Stimulated activated CD4-positive, alpha-beta T cell treated with anti-CD3 and anti-CD28 coated beads, Interleukin-2, amount 100 ng/mL, for 48 hours (primary cell): ENCODE data around the gene NPIPA7.
"Not testable (repeated sequence)": the region's sequence is repeated elsewhere in the genome, so short reads cannot be mapped to it uniquely, and the experiment has no call there.

Experiments
- DNase-seq, 2 donors: peaks; one replicate each; pipeline ENCODE4 v3.0.0-alpha.2; 2020

The NPIPA7 gene

GRCh38 chr16:16378840-16379239 is at the start of gene NPIPA7:
Gene NPIPA7 (plus strand): TSS chr16:16379140. CDS start chr16:16379245, 105 bp downstream.
- DNase-seq, result not testable (repeated sequence)

DNA sequence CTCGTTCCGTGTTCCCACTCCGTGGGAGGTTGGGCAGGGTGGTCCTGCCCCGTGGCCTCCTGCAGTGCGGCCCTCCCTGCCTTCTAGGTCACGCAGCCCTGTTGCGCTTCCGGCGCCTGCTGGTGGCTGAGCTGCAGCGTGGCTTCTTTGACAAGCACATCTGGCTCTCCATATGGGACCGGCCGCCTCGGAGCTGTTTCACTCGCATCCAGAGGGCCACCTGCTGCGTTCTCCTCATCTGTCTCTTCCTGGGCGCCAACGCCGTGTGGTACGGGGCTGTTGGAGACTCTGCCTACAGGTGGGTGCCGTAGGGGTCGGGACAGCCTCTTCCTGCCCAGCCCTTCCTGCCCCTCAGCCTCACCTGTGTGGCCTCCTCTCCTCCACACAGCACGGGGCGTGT is 47.5 kb upstream of the NPIPA7 start:
- not testable (repeated sequence) for DNase-seq

DNA sequence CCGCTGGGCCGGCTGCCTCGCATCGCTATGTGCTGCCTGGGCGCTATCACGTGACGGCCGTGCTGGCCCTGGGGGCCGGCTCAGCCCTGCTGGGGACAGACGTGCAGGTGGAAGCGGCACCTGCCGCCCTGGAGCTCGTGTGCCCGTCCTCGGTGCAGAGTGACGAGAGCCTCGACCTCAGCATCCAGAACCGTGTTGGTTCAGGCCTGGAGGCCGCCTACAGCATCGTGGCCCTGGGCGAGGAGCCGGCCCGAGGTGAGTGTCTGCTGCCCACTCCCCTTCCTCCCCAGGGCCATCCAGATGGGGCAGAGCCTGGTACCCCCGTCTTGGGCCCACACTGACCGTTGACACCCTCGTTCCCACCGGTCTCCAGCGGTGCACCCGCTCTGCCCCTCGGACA is 21.4 kb upstream of the NPIPA7 start:
- DNase-seq, result not testable (repeated sequence)

DNA sequence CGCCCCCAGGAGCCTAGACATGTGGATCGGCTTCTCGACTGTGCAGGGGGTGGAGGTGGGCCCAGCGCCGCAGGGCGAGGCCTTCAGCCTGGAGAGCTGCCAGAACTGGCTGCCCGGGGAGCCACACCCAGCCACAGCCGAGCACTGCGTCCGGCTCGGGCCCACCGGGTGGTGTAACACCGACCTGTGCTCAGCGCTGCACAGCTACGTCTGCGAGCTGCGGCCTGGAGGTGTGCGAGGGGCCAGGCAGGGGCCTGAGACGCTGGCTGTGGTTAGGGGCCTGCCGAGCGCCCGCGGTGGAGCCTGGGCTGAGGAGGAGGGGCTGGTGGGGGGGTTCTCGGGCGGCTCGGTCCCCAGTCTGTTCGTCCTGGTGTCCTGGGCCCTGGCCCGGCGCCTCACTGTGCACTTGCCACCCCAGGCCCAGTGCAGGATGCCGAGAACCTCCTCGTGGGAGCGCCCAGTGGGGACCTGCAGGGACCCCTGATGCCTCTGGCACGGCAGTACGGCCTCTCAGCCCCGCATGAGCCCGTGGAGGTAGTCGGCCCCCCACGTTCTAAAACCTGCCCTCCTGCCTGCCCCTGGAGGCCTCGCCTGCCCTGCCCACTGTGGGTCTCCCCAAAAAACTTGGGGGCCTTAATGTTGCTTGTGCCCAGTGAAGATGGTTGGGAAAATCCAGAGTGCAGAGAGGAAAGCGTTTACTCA is 20.2 kb upstream of the NPIPA7 start:
- DNase-seq, result not testable (repeated sequence)

GRCh38 chr16:16363595-16363994 is 15.3 kb upstream of the NPIPA7 start:
- not testable (repeated sequence) for DNase-seq

GRCh38 chr16:16364100-16364499 is 14.8 kb upstream of the NPIPA7 start:
- not testable (repeated sequence) for DNase-seq

GRCh38 chr16:16364701-16365100 is 14.2 kb upstream of the NPIPA7 start:
- DNase-seq, result not testable (repeated sequence)

GRCh38 chr16:16365319-16365718 is 13.6 kb upstream of the NPIPA7 start:
- DNase-seq, result not testable (repeated sequence)

DNA sequence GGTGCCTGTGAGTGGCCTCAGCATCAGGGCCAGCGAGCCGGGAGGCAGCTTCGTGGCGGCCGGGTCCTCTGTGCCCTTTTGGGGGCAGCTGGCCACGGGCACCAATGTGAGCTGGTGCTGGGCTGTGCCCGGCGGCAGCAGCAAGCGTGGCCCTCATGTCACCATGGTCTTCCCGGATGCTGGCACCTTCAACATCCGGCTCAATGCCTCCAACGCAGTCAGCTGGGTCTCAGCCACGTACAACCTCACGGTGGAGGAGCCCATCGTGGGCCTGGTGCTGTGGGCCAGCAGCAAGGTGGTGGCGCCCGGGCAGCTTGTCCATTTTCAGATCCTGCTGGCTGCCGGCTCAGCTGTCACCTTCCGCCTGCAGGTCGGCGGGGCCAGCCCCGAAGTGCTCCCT is 13.1 kb upstream of the NPIPA7 start:
- DNase-seq, result not testable (repeated sequence)

- not testable (repeated sequence) for DNase-seq
Measured at GRCh38 chr16:16366552-16367284, 12.2 kb upstream of the NPIPA7 start.

GRCh38 chr16:16367285-16367628 is 11.7 kb upstream of the NPIPA7 start:
- not testable (repeated sequence) for DNase-seq

DNA sequence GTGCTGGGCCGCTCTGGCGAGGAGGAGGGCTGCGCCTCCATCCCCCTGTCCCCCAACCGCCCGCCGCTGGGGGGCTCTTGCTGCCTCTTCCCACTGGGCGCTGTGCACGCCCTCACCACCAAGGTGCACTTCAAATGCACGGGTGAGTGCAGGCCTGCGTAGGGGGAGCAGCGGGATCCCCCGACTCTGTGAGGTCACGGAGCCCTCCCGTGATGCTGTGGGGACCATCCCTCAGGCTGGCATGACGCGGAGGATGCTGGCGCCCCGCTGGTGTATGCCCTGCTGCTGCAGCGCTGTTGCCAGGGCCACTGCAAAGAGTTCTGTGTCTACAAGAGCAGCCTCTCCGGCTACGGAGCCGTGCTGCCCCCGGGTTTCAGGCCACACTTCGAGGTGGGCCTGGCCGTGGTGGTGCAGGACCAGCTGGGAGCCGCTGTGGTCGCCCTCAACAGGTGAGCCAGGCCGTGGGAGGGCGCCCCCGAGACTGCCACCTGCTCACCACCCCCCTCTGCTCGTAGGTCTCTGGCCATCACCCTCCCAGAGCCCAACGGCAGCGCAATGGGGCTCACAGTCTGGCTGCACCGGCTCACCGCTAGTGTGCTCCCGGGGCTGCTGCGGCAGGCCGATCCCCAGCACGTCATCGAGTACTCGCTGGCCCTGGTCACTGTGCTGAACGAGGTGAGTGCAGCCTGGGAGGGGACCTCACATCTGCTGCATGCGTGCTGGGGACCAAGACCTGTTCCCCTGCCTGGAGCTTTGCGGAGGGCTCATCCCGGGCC is 9.7 kb upstream of the NPIPA7 start:
- not testable (repeated sequence) for DNase-seq

- not testable (repeated sequence) for DNase-seq
Measured at GRCh38 chr16:16371136-16371735, 7.7 kb upstream of the NPIPA7 start.

- not testable (repeated sequence) for DNase-seq
Measured at GRCh38 chr16:16374192-16374591, 4.7 kb upstream of the NPIPA7 start.

DNA sequence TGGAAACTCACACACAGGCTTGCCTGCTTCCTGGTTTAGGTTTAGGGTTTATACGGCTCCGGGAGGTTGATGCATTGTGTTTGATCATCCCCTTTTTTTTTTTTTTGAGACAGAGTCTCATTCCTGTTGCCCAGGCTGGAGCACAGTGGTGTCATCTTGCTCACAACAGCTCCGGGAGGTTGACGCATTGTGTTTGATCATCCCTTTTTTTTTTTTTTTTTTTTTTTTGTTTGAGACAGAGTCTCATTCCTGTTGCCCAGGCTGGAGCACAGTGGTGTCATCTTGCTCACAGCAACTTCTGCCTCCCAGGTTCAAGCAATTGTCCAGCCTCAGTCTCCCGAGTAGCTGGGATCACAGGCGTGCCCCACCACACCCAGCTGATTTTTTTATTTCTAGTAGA is 20.7 kb downstream of the NPIPA7 start:
- not testable (repeated sequence) for DNase-seq

GRCh38 chr16:16402333-16402732 is 23.4 kb downstream of the NPIPA7 start:
- not testable (repeated sequence) for DNase-seq

- DNase-seq, result not testable (repeated sequence)
Measured at GRCh38 chr16:16404283-16404682, 25.3 kb downstream of the NPIPA7 start.

GRCh38 chr16:16405421-16405820 is 26.5 kb downstream of the NPIPA7 start:
- DNase-seq, result not testable (repeated sequence)

DNA sequence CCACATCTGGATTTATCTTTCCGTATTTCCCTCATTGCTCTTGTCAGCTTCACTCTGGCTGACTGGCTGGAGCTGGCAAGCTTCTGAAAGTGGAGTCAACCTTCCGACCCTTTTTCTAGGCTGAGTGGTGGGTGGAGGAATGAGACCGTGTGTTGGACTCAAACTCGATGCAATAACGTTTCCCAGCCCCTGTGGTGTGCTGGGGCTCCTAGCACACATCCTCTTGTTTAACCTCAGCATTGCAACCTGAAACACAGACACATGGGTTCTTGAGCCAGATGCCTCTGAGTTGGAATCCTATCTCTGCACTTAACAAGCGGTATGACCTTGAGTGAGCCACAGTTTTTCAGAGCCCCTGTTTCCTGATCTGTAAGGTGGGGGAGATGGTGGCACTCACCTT is 29.5 kb downstream of the NPIPA7 start:
- DNase-seq, result not testable (repeated sequence)

DNA sequence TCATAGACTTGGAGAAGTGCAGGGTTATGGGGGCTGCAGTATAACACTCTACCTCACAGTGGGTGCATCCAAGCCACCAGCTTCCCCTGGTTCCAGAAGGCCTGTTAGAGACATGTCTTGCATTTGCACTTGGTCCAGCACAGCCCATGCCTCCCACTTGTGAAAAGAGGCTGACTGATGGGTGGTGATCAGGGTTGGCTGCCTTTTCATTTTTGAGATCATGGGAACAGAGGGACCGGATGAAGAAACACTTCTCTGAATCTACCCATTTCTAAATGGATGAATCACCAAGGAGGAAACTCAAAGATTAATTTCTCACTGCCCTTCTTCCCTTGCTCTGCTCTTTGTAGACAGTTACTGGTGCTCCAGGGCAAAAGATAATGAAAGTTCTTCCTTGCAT is 34.8 kb downstream of the NPIPA7 start:
- not testable (repeated sequence) for DNase-seq

DNA sequence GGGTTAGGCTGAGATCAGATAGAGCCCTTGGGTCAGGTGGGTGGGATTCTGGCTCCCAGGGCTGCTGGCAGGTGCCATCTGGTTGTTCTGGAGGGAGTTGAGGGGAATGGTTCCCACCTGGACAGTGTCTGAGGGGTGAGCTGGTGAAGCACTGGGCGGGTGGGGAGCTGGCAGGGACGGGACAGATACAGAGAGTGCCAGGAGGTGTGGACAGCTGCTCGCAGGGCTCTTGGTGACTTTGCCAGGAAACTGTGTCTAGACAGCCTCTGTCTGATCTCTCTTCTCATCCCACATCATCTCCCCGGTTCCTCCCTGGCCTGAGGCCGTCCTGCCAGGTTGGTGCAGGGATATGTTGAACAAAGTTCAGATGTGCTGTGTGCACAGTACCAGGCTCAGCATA is 38.1 kb downstream of the NPIPA7 start:
- DNase-seq, result not testable (repeated sequence)

DNA sequence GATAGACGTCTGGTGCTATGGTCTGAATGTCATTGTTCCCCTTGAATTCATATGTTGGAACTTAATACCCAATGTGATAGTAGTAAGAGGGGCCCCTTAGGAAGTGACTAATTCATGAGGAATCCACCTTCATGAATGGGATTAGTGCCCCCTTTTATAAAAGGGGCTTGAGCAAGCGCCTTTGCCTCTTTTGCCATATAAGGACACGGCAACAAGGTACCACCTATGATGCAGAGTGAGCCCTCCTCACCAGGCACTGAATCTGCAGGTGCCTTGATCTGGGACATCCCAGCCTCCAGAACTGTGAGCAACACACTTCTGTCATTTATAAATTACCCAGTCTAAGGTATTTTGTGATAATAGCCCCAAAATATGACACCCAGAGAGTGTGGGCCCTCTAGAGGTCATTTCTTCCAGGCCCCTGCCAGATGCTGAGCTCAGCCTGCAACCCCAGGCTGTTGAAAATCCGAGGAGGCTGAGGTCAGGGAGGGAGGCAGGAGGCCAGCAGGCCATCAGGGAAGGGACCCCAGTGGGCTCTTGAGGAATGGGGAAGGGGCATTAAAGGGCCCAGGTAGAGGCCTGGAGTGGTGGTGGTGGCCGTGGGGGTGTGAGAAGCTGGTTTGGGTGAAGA is 39.1 kb downstream of the NPIPA7 start:
- not testable (repeated sequence) for DNase-seq
